HG03159 (cell line): ENCODE measurements around the gene MORC1.

ENCODE experiments used
- ATAC-seq: cut with Tn5 transposase; IDR thresholded peaks from one replicate; pipeline ENCODE4 v1.9.1; 2021; ENCODE audit warnings: mild to moderate bottlenecking, moderate library complexity; ENCODE audit not compliant: unreplicated experiment

The MORC1 gene

DNA sequence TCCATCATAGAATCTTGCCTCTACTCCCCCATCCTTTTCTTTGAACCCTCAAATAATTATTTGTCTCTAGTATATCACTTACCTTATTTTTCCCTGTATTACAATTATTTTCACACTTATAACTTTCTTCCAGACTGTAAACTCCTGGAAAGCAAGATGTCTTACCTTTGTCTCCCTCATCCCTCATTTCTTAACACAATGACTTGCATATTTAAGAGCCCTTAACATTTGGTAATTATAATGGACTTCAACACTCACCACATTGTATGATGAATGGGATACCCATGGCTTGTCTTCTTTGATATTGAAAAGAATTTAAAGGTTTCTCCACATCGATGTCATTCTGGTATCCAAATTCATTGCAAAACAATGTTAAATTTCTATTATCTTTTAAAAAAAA lies 82.9 kb downstream of the MORC1 start:
- no peak for ATAC-seq

- no peak for ATAC-seq
Measured at GRCh38 chr3:109033000-109033660, 84.8 kb downstream of the MORC1 start.

DNA sequence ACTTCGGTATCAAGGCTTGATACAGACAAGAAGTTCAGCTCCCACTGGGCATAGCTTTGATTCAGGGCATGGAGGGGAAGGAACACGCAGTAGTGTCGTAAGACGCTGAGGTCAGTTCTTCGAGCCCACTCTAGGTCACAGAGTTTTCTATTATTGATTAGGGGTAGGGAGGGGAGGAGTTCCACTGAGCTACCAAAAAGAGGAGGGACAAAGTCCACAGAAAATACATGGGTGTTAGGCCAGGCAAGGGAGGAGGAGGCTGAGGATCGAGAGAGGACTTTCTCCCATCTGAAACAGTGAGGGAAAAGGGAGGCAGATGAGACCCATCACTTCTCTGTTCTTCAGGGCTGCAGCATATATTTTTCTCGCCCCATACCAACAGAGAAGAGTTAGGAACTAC lies 89.2 kb downstream of the MORC1 start:
- ATAC-seq: no peak

GRCh38 chr3:109026821-109027220 lies 91.1 kb downstream of the MORC1 start:
- ATAC-seq: no peak

- no peak for ATAC-seq
Measured at GRCh38 chr3:109025896-109026295, 92.0 kb downstream of the MORC1 start.

DNA sequence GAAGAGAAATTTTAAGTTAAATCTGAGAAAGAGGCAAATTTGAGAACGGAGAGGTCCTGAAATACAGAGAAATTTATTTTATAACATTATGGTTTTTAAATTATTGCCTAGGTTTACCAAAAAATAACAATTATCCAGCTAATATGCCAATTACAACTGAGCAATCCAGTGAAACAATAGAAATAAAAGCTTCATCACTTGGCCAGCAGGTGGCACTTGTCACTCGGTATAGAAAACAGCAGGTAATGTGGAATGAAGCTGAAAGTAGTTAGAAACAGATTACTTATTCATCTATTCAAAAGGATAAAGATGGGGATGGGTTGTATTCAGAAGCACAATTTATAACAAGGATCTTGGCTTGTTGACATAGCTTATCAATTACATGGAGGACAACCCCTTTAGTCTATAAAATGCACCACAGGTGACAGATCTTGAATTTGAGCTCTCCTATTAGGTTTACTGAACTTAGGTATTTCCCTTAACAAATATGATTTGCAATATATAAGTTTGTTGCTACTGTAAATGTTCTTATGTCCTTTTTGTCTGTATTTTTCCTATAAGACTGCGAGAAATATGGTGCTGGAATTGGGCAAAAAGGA lies 94.2 kb downstream of the MORC1 start:
- peak; percentile 84 for ATAC-seq

DNA sequence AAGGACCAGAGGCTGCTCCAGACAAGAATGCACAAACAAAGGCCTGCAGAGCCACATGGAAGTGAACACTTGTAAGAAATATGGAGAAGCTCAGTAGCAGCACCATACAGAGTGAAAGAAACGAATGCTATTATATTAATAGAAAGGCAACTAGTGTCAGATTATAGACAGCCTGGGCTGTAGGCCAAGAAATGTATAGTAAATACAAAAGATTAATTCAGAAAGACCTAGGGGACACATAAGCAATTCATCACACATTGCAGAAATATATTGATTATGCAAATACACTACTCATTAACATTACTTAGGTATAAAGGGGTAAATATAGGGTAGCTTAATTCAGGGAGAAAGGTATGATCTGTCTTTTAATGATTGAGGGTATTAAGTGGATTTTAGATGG lies 94.8 kb downstream of the MORC1 start:
- ATAC-seq: no peak

DNA sequence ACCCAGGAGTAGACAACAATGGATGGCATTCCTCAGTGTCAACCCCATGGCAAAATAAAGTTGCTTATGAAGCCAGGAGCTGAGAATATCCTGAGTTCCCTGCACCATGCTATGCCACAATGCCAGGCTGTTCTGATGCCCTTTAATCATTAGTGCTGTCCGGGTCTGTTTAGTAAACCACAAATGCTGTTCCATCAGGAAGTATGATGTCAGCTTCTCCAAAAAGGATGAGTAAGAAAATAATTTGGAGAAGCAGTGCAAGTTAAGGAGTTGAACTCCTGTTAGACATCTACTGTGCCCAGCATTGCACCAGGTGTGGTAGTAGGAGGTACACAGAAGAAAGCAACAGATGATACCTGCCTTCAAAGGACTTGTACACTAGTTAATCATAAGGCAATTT lies 96.4 kb downstream of the MORC1 start:
- ATAC-seq: no peak

- ATAC-seq: no peak
Measured at GRCh38 chr3:109018828-109019227, 99.1 kb downstream of the MORC1 start.

DNA sequence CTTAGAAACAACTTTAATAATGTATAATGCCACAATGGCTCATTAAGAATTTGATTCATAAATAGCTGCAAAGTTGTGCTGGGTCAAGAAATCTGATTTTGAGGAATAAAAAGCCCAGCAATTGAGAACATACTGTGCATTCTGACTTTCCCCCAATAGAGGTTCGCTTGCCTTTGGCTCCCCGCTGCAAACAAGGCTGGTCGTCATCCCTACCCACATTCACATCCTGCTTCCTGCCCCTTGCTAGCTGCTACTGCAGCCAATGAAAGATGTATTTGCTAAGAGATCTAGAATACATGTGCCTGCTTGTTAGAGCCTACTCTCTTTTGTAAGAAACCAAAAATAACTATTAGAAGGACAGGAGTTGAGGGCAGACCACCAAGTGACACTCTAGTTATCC lies 112.5 kb downstream of the MORC1 start:
- ATAC-seq: no peak

GRCh38 chr3:108998436-108998835 lies 119.5 kb downstream of the MORC1 start:
- no peak for ATAC-seq

DNA sequence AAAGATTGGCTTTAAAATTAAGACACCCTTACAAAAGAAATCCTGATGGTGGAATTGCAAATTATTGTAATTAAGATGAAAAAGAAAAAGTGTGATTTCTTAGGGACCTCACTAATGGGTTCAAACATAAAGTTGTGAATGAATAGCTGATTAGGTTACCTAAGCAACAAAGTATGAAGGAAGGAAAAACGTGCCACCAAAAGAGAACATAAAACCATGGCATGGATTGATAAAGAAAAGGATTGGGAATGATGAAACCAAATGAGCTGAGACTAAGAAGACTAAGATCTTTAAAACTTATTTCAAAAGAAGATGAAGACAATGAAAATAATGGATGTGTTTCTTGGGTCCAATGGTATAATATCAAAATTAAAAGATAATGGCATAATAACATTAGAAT lies 132.1 kb downstream of the MORC1 start:
- ATAC-seq: no peak

- no peak for ATAC-seq
Measured at GRCh38 chr3:108983051-108983450, 134.9 kb downstream of the MORC1 start.

GRCh38 chr3:108976058-108976457 lies 141.9 kb downstream of the MORC1 start:
- ATAC-seq: no peak

GRCh38 chr3:108973019-108973418 lies 144.9 kb downstream of the MORC1 start:
- ATAC-seq: no peak

DNA sequence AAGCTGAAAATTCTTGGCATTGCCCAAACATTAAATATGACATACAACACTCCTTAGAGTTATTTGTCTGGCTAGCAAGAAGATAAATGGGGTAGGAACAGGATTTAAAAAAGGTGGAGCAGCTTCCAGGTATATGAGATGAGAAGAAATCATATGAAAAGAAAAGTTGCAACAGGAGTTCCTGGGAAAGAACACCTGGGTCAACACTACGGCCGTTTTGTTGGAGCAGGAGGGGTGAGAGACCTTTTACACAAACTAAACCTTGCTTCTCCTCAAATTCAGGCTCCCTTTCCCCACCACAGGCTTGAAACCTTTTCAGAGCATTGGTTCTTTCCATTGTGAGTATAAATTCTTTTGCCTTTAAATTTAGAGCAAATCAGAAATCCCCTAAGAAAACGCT lies 145.5 kb downstream of the MORC1 start:
- no peak for ATAC-seq

DNA sequence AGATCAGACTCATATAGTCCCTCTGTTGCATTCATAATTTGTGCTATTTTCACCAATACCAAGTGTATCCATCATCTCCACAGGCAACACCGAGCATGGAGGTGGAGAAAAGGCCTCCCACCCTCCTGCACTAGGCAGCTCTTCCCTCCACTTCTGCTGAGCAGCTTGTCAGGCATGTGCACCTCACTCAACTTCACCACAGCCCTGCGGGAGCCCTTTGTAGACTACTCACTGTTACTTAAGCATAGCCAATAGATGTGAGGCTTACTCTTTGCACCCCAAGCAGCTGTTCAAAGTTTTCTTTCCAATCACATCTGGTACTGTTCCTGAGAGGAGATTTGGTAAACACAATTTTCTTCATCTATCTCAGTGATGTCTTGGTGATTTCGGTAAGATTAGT lies 147.4 kb downstream of the MORC1 start:
- no peak for ATAC-seq

DNA sequence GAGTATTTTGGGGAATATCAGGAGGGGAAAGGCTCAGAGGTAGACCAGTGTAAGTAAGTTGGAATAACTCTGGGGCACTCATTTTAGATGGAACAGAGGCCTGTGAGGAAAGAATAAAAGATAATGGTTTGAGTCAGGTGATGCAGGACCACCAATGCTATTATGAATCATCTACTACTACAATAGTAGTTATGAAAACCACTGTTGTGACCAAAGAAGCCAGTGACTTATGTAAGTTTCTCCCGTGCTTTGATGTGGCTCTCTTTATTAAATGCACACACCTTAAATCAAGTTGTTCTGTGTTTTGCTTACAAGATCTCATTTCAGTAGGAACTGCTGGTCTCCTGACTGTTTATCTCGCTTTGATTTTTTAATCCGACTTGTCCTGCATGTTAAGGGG lies 151.2 kb downstream of the MORC1 start:
- ATAC-seq: no peak

GRCh38 chr3:108959017-108959416 lies 158.9 kb downstream of the MORC1 start:
- no peak for ATAC-seq

DNA sequence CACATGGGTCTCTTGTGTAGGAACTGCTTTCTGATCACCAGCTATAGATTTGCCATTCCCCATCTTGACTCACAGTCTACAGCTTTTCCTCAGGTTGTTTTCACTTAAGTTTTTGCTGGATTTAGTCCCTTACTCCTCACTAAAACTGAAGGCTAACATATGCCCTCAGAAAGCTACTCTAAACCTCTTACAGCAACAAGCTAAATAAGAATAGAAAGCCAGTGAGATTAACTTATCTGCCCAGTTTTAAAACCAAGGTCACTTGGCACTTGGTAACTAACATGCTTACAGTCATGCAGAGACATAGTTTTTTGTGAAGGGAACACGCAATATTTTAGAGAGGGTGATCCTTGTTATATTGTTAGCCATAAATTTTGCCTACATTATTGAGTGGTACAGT lies 164.2 kb downstream of the MORC1 start, which contains the start of gene GUCA1C:
GUCA1C (minus strand) TSS at position 180 of the 400 bp plus-strand sequence; CDS start at position 63, 117 bp downstream.
- no peak for ATAC-seq

DNA sequence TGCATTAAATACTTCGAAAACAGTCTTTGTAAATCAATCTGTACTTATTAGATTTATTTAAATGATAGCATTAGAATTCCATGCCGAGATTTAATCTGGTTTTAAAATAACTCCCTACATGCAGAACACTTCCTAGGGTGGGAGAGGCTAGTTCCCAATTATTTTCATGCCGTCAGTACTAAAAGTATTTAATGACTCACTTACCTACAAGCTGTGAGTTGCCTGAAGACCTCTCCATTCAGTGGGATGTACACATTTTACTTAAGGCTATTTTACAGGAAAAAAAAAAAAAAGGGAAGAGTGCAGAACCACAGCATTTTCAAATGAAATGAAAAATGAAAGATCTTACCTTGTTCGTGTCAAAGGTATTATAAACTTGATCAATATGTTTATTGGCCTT lies 164.7 kb downstream of the MORC1 start:
- no peak for ATAC-seq

GRCh38 chr3:108951820-108952501 lies 166.0 kb downstream of the MORC1 start:
- ATAC-seq: no peak
